ENCODE results near the gene CHKB. TPM values are rescaled to one million over a fixed set of nuclear protein-coding genes. Genes with fewer than 3 reads are reported as not detected.

The CHKB gene
- total and polyA plus RNA-seq, 12 donors, result 34.1 to 917 (median 95.3) TPM

DNA sequence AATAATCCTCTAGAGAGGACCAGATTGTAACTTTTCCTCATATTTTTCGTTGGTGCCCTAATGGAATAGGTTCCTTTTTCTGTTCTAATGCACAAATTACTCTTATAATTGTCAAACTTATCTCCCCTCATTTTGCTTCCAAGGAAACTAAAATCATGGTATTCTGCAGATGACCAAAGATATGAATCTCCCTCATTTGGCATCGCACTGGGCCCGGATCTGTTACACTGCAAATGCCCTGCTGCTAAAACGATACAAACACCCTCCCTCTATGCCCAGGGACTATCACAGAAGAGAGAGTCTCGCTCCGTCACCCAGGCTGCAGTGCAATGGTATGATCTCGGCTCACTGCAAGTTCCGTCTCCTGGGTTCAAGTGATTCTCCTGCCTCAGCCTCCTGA, 29.3 kb downstream of the CHKB start:
- TF ChIP-seq POLR2A (IDR thresholded peaks at IDR 0.05), result no peak
- TF ChIP-seq, protein P1, sequence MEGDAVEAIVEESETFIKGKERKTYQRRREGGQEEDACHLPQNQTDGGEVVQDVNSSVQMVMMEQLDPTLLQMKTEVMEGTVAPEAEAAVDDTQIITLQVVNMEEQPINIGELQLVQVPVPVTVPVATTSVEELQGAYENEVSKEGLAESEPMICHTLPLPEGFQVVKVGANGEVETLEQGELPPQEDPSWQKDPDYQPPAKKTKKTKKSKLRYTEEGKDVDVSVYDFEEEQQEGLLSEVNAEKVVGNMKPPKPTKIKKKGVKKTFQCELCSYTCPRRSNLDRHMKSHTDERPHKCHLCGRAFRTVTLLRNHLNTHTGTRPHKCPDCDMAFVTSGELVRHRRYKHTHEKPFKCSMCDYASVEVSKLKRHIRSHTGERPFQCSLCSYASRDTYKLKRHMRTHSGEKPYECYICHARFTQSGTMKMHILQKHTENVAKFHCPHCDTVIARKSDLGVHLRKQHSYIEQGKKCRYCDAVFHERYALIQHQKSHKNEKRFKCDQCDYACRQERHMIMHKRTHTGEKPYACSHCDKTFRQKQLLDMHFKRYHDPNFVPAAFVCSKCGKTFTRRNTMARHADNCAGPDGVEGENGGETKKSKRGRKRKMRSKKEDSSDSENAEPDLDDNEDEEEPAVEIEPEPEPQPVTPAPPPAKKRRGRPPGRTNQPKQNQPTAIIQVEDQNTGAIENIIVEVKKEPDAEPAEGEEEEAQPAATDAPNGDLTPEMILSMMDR (IDR thresholded peaks at IDR 0.05), result no peak
- intact Hi-C loops (cut with DNase I), result no loop called here
- Histone ChIP-seq H3K4me3 (no peak overlapping the region), H3K36me3 (replicated peaks in 1 of 2) (no peaks in the 10 kb centered on the region), H3K27ac (no peak overlapping the region), H3K27me3 (peaks cover 10% of the 10 kb centered on the region), H3K4me1 (replicated peaks in 1 of 2) (no peaks in the 10 kb centered on the region), H3K9me3 (replicated peaks in 1 of 3) (no peaks in the 10 kb centered on the region)
- 73 to 83% (median 74%) methylated on average over 8 of the region's 8 CpGs for WGBS, 4 donors
- DNase-seq, result no peak

DNA sequence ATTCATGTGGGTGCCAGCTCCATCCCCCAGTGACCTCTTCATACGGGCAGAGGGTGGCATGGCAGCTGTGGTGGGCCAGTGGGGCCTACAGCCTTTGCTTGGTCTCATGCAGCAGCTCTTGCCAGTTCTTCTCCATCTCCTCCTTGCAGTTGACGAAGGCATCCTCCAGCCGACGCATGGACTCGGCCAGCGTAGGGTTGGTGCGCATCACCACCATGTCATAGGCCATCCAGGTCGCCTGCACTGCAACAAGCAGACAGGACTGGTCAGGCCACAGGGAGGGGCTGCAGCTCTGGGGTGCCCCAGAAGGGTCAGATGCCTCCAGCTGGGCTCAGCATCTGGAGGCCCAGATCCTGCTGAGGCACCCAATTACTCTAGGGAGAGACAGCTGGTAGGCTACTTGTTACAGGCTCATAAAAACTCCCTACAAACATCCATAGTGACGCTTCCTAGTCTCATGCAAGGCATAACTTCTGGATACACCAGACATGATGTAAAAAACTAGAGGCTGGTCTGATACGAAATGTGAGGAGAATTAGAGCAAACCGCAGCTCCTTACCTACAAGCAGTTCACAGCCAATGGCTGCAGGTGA, 31.4 kb downstream of the CHKB start:
- no peak for TF ChIP-seq POLR2A (IDR thresholded peaks at IDR 0.05)
- TF ChIP-seq, protein P1 (IDR thresholded peaks at IDR 0.05), result no peak
- 94 to 99% (median 95%) methylated on average over 9 to 11 of the region's 11 CpGs for WGBS, 4 donors
- peaks cover 24% of the 10 kb centered on the region for H3K27me3 ChIP-seq

DNA sequence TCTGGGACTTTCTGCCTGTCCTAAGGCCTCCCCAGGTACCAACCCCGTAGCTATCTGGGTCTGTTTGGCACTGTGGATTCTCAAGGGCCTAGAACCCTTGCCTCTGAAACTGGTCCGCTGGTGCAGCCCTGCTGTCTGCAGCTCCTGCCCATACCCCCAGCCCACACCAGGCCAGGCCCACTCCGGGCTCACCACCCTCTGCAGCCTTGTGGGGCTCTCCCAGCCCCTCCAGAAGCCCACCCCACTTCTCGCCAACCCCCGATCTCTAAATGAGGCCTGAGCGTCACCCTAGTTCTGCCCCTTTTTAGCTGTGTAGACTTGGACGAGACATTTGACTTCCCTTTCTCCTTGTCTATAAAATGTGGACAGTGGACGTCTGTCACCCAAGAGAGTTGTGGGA, 32.3 kb downstream of the CHKB start:
- 84 to 91% (median 86%) methylated on average over 7 to 8 of the region's 8 CpGs for WGBS, 4 donors
- Histone ChIP-seq H3K4me3 (no peak overlapping the region), H3K27me3 (peaks cover 26% of the 10 kb centered on the region), H3K27ac (no peak overlapping the region), H3K36me3 (replicated peaks in 1 of 2) (no peaks in the 10 kb centered on the region), H3K9me3 (replicated peaks in 1 of 3) (no peaks in the 10 kb centered on the region), H3K4me1 (replicated peaks in 1 of 2) (no peaks in the 10 kb centered on the region)
- no peak for TF ChIP-seq POLR2A (IDR thresholded peaks at IDR 0.05)
- TF ChIP-seq, protein P1 (IDR thresholded peaks at IDR 0.05), result no peak
- intact Hi-C loops (cut with DNase I), result no loop called here
- DNase-seq, result no peak

More for the DNA sequence above, 31.4 kb downstream of the CHKB start:
- no peak overlapping the region for H3K4me3 ChIP-seq
- no peaks in the 10 kb centered on the region for H3K9me3 ChIP-seq (replicated peaks in 1 of 3)
- H3K36me3 ChIP-seq (replicated peaks in 1 of 2), result no peaks in the 10 kb centered on the region
- no peak for DNase-seq
- H3K27ac ChIP-seq, result no peak overlapping the region
- intact Hi-C loops (cut with DNase I), result no loop called here
- H3K4me1 ChIP-seq (replicated peaks in 1 of 2), result no peaks in the 10 kb centered on the region

DNA sequence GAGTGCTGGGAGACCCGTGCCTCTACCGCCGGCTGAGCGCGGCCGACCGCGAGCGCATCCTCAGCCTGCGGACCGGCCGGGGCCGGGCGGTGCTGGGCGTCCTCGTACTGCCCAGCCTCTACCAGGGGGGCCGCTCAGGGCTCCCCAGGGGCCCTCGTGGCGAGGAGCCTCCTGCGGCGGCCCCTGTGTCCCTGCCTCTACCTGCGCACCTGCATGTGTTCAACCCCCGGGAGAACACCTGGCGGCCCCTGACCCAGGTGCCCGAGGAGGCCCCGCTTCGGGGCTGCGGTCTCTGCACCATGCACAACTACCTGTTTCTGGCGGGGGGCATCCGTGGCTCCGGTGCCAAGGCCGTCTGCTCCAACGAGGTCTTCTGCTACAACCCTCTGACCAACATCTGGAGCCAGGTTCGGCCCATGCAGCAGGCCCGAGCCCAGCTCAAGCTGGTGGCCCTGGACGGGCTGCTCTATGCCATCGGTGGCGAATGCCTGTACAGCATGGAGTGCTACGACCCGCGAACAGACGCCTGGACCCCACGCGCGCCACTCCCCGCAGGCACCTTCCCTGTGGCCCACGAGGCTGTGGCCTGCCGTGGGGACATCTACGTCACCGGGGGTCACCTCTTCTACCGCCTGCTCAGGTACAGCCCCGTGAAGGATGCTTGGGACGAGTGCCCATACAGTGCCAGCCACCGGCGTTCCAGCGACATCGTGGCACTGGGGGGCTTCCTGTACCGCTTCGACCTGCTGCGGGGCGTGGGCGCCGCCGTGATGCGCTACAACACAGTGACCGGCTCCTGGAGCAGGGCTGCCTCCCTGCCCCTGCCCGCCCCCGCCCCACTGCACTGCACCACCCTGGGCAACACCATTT, 33.5 kb downstream of the CHKB start:
- WGBS, 4 donors, result 74 to 86% (median 79%) methylated on average over 16 to 68 of the region's 68 CpGs
- H3K36me3 ChIP-seq (replicated peaks in 1 of 2), result no peaks in the 10 kb centered on the region
- peaks cover 26% of the 10 kb centered on the region for H3K27me3 ChIP-seq
- no peak overlapping the region for H3K27ac ChIP-seq
- H3K9me3 ChIP-seq (replicated peaks in 1 of 3), result no peaks in the 10 kb centered on the region
- peak overlapping the region in 1 of 4 donors; percentile 23 for H3K4me3 ChIP-seq
- intact Hi-C loops (cut with DNase I), result no loop called here
- H3K4me1 ChIP-seq (replicated peaks in 1 of 2), result peaks cover 0 to 4% of the 10 kb centered on the region in 2 donors
- DNase-seq, result no peak
- no peak for TF ChIP-seq POLR2A (IDR thresholded peaks at IDR 0.05)
- TF ChIP-seq, protein P1 (IDR thresholded peaks at IDR 0.05), result no peak

Measured in adrenal gland (tissue), 12 donors.